ENCODE measurements around the gene ZNF609. TPM values are rescaled to one million over a fixed set of nuclear protein-coding genes. Genes with fewer than 3 reads are reported as not detected.
A peak's percentile ranks its signal among the peaks of the same experiment; 100 is the strongest.

The ZNF609 gene
- polyA plus RNA-seq, 1 experiment: 12.5 TPM

- Histone ChIP-seq H3K36me3 (ENCODE audit: control insufficient read depth, insufficient read depth, low read length) (peaks cover 30% of the 10 kb centered on the region), H3K4me3 (ENCODE audit: low read depth, low read length) (no peak overlapping the region), H3K27me3 (ENCODE audit: control insufficient read depth, insufficient read depth, low read length) (no peaks in the 10 kb centered on the region)
- TF ChIP-seq CTCF (IDR thresholded peaks at IDR 0.05; ENCODE audit: insufficient read depth, low read depth, low read length): no peak
- no peak for DNase-seq (ENCODE audit: low read depth)
- ChIA-PET POLR2A (interaction anchor here (0.6 kb wide), 1 partner anchor 92 kb away, joined by 3 read pairs; no protein-coding TSS in a partner anchor), CTCF (interaction anchor here (1.1 to 3.9 kb wide), 5 partner anchors 11 to 324 kb away, joined by 3 to 27 read pairs (median 6); partner anchors contain the start of gene CSNK1G1)
Observed at GRCh38 chr15:64680097-64680496, 219.7 kb downstream of the ZNF609 start.

- no peaks in the 10 kb centered on the region for H3K27me3 ChIP-seq (ENCODE audit: control insufficient read depth, insufficient read depth, low read length)
- H3K4me3 ChIP-seq (ENCODE audit: low read depth, low read length): no peak overlapping the region
- no peak for DNase-seq (ENCODE audit: low read depth)
- ChIA-PET CTCF (interaction anchor here (0.6 to 21.7 kb wide), 16 partner anchors 8 to 293 kb away, joined by 3 to 395 read pairs (median 4); partner anchors contain the start of gene TRIP4), POLR2A (no interaction called here)
- peak; percentile 79 for TF ChIP-seq CTCF (IDR thresholded peaks at IDR 0.05; ENCODE audit: insufficient read depth, low read depth, low read length)
- H3K36me3 ChIP-seq (ENCODE audit: control insufficient read depth, insufficient read depth, low read length): peaks cover 36% of the 10 kb centered on the region
Observed at GRCh38 chr15:64681424-64682024, 221.1 kb downstream of the ZNF609 start.

- Histone ChIP-seq H3K27me3 (ENCODE audit: control insufficient read depth, insufficient read depth, low read length) (no peaks in the 10 kb centered on the region), H3K4me3 (ENCODE audit: low read depth, low read length) (no peak overlapping the region), H3K36me3 (ENCODE audit: control insufficient read depth, insufficient read depth, low read length) (peaks cover 37% of the 10 kb centered on the region)
- DNase-seq (ENCODE audit: low read depth): no peak
- CTCF ChIA-PET: interaction anchor here (0.8 to 21.7 kb wide), 11 partner anchors 9 to 263 kb away, joined by 3 to 395 read pairs (median 4); no protein-coding TSS in a partner anchor
- no peak for TF ChIP-seq CTCF (IDR thresholded peaks at IDR 0.05; ENCODE audit: insufficient read depth, low read depth, low read length)
- POLR2A ChIA-PET: no interaction called here
Observed at GRCh38 chr15:64682255-64682654, 221.9 kb downstream of the ZNF609 start.

GRCh38 chr15:64683378-64683777 lies 223.0 kb downstream of the ZNF609 start:
- no peak overlapping the region for H3K4me3 ChIP-seq (ENCODE audit: low read depth, low read length)
- no peak for DNase-seq (ENCODE audit: low read depth)
- H3K27me3 ChIP-seq (ENCODE audit: control insufficient read depth, insufficient read depth, low read length): no peaks in the 10 kb centered on the region
- peaks cover 41% of the 10 kb centered on the region for H3K36me3 ChIP-seq (ENCODE audit: control insufficient read depth, insufficient read depth, low read length)
- POLR2A ChIA-PET: no interaction called here
- no peak for TF ChIP-seq CTCF (IDR thresholded peaks at IDR 0.05; ENCODE audit: insufficient read depth, low read depth, low read length)
- CTCF ChIA-PET: interaction anchor here (1.1 to 21.7 kb wide), 4 partner anchors 8 to 256 kb away, joined by 6 to 395 read pairs (median 30); no protein-coding TSS in a partner anchor

- POLR2A ChIA-PET: interaction anchor here (0.6 kb wide), 1 partner anchor 29 kb away, joined by 8 read pairs; no protein-coding TSS in a partner anchor
- H3K4me3 ChIP-seq (ENCODE audit: low read depth, low read length): no peak overlapping the region
- no peak for DNase-seq (ENCODE audit: low read depth)
- H3K27me3 ChIP-seq (ENCODE audit: control insufficient read depth, insufficient read depth, low read length): no peaks in the 10 kb centered on the region
- CTCF ChIA-PET: interaction anchor here (0.7 to 21.7 kb wide), 10 partner anchors 10 to 126 kb away, joined by 3 to 395 read pairs (median 6); no protein-coding TSS in a partner anchor
- TF ChIP-seq CTCF (IDR thresholded peaks at IDR 0.05; ENCODE audit: insufficient read depth, low read depth, low read length): no peak
- peaks cover 43% of the 10 kb centered on the region for H3K36me3 ChIP-seq (ENCODE audit: control insufficient read depth, insufficient read depth, low read length)
Observed at GRCh38 chr15:64685230-64685888, 225.0 kb downstream of the ZNF609 start.
